Bronchial epithelial cell (primary cell): ENCODE measurements around the gene DVL3. TPM values are rescaled to one million over a fixed set of nuclear protein-coding genes. Genes with fewer than 3 reads are reported as not detected.

Experiments
- DNase-seq: peaks from one replicate; pipeline ENCODE4 v3.0.0-alpha.2; 2010; ENCODE audit warnings: low read depth
- FAIRE-seq: peaks from 2 replicates; lab custom pipeline; 2011; peaks lifted over from hg19 to GRCh38; lab: Jason Lieb, UNC
- H3K27me3 ChIP-seq: 2 replicates; pipeline ENCODE4 v1.5.1; 2011; ENCODE audit warnings: low read length; ENCODE audit not compliant: control insufficient read depth, insufficient read depth
- H3K36me3 ChIP-seq: 2 replicates; pipeline ENCODE4 v1.5.1; 2011; ENCODE audit warnings: low read length; ENCODE audit not compliant: control insufficient read depth, insufficient read depth
- H3K4me3 ChIP-seq: 2 replicates; pipeline ENCODE4 v1.5.1; 2011; ENCODE audit warnings: mild to moderate bottlenecking, low read depth, low read length, control low read depth
- total RNA-seq: library from RNA; depleted of rRNA; stranded (reverse); fragments of >200 nt; gene quantifications from 2 replicates; pipeline ENCODE4 v1.2.1, GENCODE V29; 2014
- TF ChIP-seq, protein P1 (sequence below): IDR thresholded peaks from 2 replicates; pipeline ENCODE4 v1.5.1; 2011; ENCODE audit warnings: mild to moderate bottlenecking, moderate library complexity, low read length, control low read depth, inconsistent platforms; ENCODE audit not compliant: insufficient read depth, severe bottlenecking

Gene DVL3
- total RNA-seq, 1 donor from 2014 or later: 22.6 TPM

DNA sequence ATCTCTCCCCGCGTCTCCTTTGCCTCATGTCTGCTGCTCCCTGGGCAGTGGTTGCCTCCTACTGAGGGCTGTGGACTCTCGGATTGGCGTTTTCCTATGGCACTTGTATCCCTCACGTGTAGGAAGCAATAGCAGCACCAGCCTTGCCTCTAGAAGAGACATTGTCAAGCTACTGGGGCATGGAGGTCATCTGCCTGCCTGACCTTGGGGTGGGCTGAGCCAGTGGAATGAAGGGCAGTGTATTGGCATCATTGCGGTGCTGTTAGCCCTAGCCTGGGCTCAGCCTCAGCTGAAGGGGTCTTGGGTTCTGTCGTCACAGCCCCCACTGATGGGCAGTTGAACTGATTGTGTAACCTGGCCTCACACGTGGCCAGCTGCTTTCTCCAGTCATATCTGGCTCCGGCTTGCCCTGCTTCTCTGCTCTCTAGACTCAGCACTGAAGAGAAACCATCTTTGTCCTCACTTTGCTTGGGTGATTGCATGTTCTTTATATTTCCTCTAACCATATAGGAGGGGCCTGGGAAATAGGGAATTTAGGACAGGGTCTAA, 38.9 kb downstream of the DVL3 start:
- DNase-seq: no peak
- Histone ChIP-seq H3K4me3 (no peak overlapping the region), H3K36me3 (peaks cover 27% of the 10 kb centered on the region), H3K27me3 (no peaks in the 10 kb centered on the region)
- TF ChIP-seq, protein P1, sequence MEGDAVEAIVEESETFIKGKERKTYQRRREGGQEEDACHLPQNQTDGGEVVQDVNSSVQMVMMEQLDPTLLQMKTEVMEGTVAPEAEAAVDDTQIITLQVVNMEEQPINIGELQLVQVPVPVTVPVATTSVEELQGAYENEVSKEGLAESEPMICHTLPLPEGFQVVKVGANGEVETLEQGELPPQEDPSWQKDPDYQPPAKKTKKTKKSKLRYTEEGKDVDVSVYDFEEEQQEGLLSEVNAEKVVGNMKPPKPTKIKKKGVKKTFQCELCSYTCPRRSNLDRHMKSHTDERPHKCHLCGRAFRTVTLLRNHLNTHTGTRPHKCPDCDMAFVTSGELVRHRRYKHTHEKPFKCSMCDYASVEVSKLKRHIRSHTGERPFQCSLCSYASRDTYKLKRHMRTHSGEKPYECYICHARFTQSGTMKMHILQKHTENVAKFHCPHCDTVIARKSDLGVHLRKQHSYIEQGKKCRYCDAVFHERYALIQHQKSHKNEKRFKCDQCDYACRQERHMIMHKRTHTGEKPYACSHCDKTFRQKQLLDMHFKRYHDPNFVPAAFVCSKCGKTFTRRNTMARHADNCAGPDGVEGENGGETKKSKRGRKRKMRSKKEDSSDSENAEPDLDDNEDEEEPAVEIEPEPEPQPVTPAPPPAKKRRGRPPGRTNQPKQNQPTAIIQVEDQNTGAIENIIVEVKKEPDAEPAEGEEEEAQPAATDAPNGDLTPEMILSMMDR: no peak
- FAIRE-seq: peak; percentile 75

DNA sequence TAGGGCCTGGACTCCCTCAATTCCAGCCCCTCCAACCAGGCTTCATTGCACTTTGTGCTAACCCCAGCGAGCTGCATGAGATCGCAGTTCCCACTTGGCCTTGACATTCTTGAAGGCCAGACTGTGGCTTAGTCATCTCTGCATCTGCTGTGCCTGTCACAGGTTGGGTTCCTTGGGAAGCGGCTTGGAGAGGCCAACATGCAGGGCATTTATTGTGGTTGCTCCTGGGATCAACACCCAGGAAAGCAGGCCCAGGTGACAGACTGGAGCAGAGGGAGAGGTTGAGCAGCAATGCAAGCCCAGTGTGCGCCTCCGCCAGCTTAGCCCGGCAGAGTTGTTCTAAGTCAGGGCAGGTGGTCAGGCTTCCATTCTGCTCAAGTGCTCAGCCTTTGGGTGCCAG, 41.4 kb downstream of the DVL3 start:
- H3K27me3 ChIP-seq: no peaks in the 10 kb centered on the region
- no peak for DNase-seq
- no peak overlapping the region for H3K4me3 ChIP-seq
- TF ChIP-seq, protein P1: no peak
- FAIRE-seq: no peak
- H3K36me3 ChIP-seq: peaks cover 13% of the 10 kb centered on the region

DNA sequence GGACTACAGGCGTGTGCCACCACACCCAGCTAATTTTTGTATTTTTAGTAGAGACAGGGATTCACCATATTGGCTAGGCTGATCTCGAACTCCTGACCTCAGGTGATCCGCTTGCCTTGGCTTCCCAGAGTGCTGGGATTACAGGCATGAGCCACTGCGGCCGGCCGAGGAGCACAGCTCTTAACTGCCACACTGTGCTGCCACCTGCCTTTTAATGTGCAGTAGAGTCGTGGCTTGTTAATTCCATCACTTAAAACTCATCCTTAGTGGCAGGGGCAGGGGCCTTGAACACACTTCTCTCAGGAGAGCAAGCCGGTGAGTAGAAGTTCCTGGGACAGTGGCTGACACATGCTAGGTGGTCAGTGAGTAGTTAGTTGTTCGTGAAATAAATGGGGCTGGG, 43.3 kb downstream of the DVL3 start:
- Histone ChIP-seq H3K4me3 (no peak overlapping the region), H3K36me3 (peaks cover 2% of the 10 kb centered on the region), H3K27me3 (no peaks in the 10 kb centered on the region)
- no peak for DNase-seq
- FAIRE-seq: no peak
- TF ChIP-seq, protein P1: no peak

DNA sequence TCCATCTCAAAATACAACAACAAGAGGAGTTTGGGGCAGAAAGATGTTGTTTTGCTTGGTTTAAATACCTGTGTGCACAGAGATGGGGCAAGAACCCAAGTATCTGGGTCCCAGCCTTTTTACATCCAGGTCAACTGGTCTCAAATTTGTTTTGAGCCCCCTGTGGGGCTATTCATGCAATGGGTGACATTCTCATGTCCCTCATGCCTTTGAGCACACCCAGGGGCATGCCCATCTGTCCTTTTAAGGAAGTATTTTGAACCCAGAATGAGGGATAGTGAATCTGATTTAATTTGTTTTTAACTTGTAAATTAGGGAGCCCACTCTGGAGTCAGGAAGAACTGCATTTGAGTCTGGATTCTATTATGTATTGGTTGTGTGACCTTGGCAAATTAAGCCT, 45.6 kb downstream of the DVL3 start:
- Histone ChIP-seq H3K27me3 (no peaks in the 10 kb centered on the region), H3K4me3 (no peak overlapping the region), H3K36me3 (no peaks in the 10 kb centered on the region)
- TF ChIP-seq, protein P1: no peak
- DNase-seq (no peak), FAIRE-seq (no peak)

DNA sequence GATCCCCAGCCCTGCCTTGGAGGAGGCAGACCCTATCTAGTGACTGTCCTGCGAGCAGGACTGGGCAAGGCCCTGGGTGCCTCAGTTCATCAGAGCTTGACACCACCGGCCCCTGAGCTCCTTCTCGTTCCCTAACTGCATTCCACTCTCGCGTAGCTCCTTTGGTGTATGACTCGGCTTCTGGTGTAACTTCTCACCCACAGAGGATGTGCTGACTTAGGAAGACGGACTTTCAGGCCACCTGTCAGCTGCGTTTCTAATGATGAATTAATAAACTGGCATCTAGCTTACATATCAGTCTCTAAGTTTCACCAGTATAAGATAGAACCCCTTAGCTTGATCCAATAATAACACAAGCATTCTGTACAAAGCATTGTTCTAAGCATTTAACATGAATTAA, 48.3 kb downstream of the DVL3 start:
- Histone ChIP-seq H3K4me3 (no peak overlapping the region), H3K36me3 (no peaks in the 10 kb centered on the region), H3K27me3 (no peaks in the 10 kb centered on the region)
- DNase-seq (no peak), FAIRE-seq (no peak)
- TF ChIP-seq, protein P1: no peak
